ENCODE data around the gene GPR107.

- no peak for TF ChIP-seq ZNF274 (IDR thresholded peaks at IDR 0.05; ENCODE audit: low read depth, low read length)
- no peak for TF ChIP-seq SUZ12 (IDR thresholded peaks at IDR 0.05; ENCODE audit: extremely low read depth, insufficient read depth, insufficient read length)
- TF ChIP-seq YY1 (IDR thresholded peaks at IDR 0.05; ENCODE audit: insufficient read depth, insufficient read length) = no peak
Observed at GRCh38 chr9:130111786-130112537, 58.3 kb downstream of the GPR107 start.

Measured in NT2/D1 (cell line).